ENCODE data around the gene AMY2A.
"Not testable (repeated sequence)": the region's sequence is repeated elsewhere in the genome, so short reads cannot be mapped to it uniquely, and the experiment has no call there.

Gene AMY2A

GRCh38 chr1:103616362-103616761 lies 865 bp upstream of the AMY2A start:
- DNase-seq (ENCODE audit: low read depth), result no peak
- H3K4me3 ChIP-seq (replicated peaks; ENCODE audit: low read depth, low read length), result no peak overlapping the region
- TF ChIP-seq, protein P1, sequence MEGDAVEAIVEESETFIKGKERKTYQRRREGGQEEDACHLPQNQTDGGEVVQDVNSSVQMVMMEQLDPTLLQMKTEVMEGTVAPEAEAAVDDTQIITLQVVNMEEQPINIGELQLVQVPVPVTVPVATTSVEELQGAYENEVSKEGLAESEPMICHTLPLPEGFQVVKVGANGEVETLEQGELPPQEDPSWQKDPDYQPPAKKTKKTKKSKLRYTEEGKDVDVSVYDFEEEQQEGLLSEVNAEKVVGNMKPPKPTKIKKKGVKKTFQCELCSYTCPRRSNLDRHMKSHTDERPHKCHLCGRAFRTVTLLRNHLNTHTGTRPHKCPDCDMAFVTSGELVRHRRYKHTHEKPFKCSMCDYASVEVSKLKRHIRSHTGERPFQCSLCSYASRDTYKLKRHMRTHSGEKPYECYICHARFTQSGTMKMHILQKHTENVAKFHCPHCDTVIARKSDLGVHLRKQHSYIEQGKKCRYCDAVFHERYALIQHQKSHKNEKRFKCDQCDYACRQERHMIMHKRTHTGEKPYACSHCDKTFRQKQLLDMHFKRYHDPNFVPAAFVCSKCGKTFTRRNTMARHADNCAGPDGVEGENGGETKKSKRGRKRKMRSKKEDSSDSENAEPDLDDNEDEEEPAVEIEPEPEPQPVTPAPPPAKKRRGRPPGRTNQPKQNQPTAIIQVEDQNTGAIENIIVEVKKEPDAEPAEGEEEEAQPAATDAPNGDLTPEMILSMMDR (IDR thresholded peaks at IDR 0.05; ENCODE audit: low read length, missing control alignments), result no peak

GRCh38 chr1:103627436-103627835 lies 10.2 kb downstream of the AMY2A start:
- not testable (repeated sequence) for H3K4me3 ChIP-seq (replicated peaks; ENCODE audit: low read depth, low read length)

DNA sequence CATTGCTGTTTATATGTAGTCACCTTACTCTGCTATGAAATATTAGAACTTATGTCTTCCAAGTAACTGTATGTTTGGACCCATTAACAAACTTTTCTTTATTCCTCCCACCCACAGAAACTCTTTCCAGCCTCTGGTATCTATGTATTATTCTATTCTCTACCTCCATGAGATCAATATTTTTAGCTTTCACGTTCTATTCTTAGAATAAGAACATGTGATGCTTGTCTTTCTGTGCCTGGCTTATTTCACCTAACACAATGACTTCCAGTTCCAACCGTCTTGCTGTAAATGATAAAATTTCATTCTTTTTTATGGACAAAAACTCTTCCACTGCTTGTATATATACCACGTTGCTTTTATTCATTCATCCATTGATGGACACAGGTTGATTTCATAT lies 24.0 kb downstream of the AMY2A start:
- not testable (repeated sequence) for DNase-seq (ENCODE audit: low read depth); H3K4me3 ChIP-seq (replicated peaks; ENCODE audit: low read depth, low read length)

More at GRCh38 chr1:103627436-103627835, 10.2 kb downstream of the AMY2A start:
- not testable (repeated sequence) for DNase-seq (ENCODE audit: low read depth)

- H3K4me3 ChIP-seq (replicated peaks; ENCODE audit: low read depth, low read length); DNase-seq (ENCODE audit: low read depth): not testable (repeated sequence)
Measured at GRCh38 chr1:103643908-103644307, 26.7 kb downstream of the AMY2A start.

DNA sequence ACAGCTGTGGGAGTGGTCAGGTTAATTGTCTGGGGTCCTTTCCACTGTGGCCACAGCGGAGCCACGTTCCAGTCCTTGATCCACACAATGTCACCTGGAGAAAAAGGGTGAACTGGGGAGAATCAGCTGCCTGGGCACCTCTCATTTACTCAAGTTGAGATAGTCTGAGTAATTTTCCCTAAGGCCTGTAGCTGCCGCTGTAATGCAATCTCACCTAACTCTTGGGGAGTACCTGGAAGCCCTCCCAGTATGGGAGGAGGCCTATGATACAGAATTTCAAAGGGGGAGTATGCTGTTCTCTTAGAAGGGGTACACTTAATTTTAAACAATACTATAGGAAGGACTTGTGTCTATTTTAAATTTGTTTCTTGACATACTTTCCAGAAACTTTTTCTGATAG lies 33.1 kb downstream of the AMY2A start:
- DNase-seq (ENCODE audit: low read depth); H3K4me3 ChIP-seq (replicated peaks; ENCODE audit: low read depth, low read length): not testable (repeated sequence)

DNA sequence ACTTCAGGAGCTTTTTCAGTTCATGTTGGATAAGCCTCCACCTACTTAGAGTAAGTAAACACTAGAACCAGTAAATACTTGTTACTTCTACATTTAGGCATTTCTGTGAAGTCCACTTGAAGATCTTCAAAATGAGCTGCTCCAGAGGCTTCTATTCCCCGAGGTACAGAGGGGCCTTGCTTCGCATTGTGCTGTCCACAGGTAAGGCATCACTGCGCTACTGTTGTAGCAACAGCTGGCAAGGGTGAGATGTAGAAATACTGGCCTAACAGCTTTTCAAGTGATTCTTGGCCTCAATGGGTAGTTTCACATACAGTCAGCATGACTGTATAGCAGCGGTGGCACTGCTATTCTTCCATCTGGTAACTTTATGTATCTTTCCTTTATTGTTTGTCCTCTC lies 33.7 kb downstream of the AMY2A start:
- not testable (repeated sequence) for H3K4me3 ChIP-seq (replicated peaks; ENCODE audit: low read depth, low read length); DNase-seq (ENCODE audit: low read depth)

DNA sequence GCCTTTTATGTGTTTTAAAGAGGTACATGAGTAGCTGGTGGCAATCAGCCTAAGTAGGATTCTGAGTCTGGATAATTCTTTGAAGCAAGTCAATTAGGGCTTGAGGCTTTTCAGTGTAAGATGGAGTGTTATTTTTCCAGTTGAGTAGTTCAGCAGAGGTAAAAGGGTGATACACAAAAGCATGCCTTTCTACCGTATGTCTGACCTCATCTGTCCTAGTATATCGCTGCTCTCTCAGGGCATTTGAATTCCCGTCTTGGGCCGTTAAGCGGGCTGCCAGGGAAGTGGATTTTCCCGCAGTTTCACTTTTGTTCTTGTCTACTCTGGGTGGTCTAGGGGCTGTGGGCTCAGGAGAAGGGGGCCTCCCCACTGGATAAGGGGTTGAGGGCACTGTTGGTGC lies 36.9 kb downstream of the AMY2A start:
- not testable (repeated sequence) for DNase-seq (ENCODE audit: low read depth); H3K4me3 ChIP-seq (replicated peaks; ENCODE audit: low read depth, low read length)

DNA sequence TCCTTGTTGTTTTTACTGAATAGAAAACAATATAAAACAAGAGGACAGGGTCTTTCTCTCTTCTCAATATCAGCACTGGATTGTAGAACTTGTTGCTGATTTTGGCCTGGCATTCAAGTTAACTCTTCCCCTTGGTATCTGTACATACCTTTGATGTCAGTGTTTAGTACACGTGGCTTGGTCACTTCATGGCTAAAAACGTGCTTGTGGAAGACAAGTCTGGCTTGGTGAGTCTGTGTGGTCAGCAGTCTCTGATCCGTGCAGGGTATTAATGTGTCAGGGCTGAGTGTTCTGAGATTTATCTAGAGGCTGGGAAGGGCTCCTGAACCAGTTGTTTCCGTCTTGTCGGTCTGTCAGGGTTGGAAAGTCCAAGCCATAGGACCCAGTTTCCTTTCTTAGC lies 38.2 kb downstream of the AMY2A start, which contains the start of gene AMY1A:
AMY1A (plus strand) TSS at position 301 of the 400 bp plus-strand sequence. CDS start 571 bp downstream, outside the sequence.
- not testable (repeated sequence) for DNase-seq (ENCODE audit: low read depth); H3K4me3 ChIP-seq (replicated peaks; ENCODE audit: low read depth, low read length)

Data from fibroblast of pulmonary artery (primary cell).